Stimulated activated CD4-positive, alpha-beta T cell treated with anti-CD3 and anti-CD28 coated beads, Interleukin-15, amount 100 ng/mL, for 1 hour (primary cell): ENCODE measurements around the gene CYTH2.

ENCODE experiments used
- DNase-seq, 2 donors: peaks; one replicate each; pipeline ENCODE4 v3.0.0-alpha.2; 2020; ENCODE audit warnings: low read depth in 1 of 2, low spot score in 1 of 2

CYTH2 gene

GRCh38 chr19:48469289-48469881, at the start of gene CYTH2:
Gene CYTH2, plus strand, starts transcription at chr19:48469369. Its CDS starts 139 bp downstream, at chr19:48469508.
- DNase-seq = peak; percentile 41 to 55

- no peak for DNase-seq
Observed at GRCh38 chr19:48421548-48421947, 47.6 kb upstream of the CYTH2 start.

- DNase-seq = no peak
Observed at GRCh38 chr19:48424694-48425219, 44.4 kb upstream of the CYTH2 start.

- no peak for DNase-seq
Observed at GRCh38 chr19:48428670-48429069, 40.5 kb upstream of the CYTH2 start.

GRCh38 chr19:48433337-48433736, 35.8 kb upstream of the CYTH2 start:
- no peak for DNase-seq

GRCh38 chr19:48436586-48436985, 32.6 kb upstream of the CYTH2 start:
- DNase-seq = no peak

GRCh38 chr19:48441360-48442050, 27.7 kb upstream of the CYTH2 start:
- no peak for DNase-seq

GRCh38 chr19:48442116-48443035, 26.8 kb upstream of the CYTH2 start:
- DNase-seq = no peak

GRCh38 chr19:48443256-48443655, 25.9 kb upstream of the CYTH2 start:
- no peak for DNase-seq

GRCh38 chr19:48443731-48444128, 25.4 kb upstream of the CYTH2 start:
- no peak for DNase-seq

- no peak for DNase-seq
Observed at GRCh38 chr19:48444129-48444935, 24.8 kb upstream of the CYTH2 start.

GRCh38 chr19:48444936-48445200, 24.3 kb upstream of the CYTH2 start:
- DNase-seq = no peak

GRCh38 chr19:48445256-48445605, 23.9 kb upstream of the CYTH2 start:
- no peak for DNase-seq

GRCh38 chr19:48445606-48446481, 23.3 kb upstream of the CYTH2 start, which contains the start of gene GRWD1:
Gene GRWD1, plus strand, starts transcription at chr19:48445983. Its CDS starts 23 bp downstream, at chr19:48446006.
- peak; percentile 79 to 84 for DNase-seq

GRCh38 chr19:48446579-48446978, 22.6 kb upstream of the CYTH2 start:
- DNase-seq = no peak

GRCh38 chr19:48448563-48448962, 20.6 kb upstream of the CYTH2 start:
- DNase-seq = no peak

GRCh38 chr19:48450441-48450840, 18.7 kb upstream of the CYTH2 start:
- DNase-seq = no peak

- DNase-seq = no peak
Observed at GRCh38 chr19:48450863-48451262, 18.3 kb upstream of the CYTH2 start.

GRCh38 chr19:48451624-48452023, 17.5 kb upstream of the CYTH2 start:
- DNase-seq = no peak
